H9 (cell line): ENCODE data around the gene ADH5. TPM values are rescaled to one million over a fixed set of nuclear protein-coding genes. Genes with fewer than 3 reads are reported as not detected.

Experiments used
- DNase-seq: peaks from one replicate; pipeline ENCODE4 v3.0.0-alpha.2; 2017
- H2AFZ ChIP-seq: one replicate; pipeline ENCODE4 v1.6.1; 2013; ENCODE audit warnings: mild to moderate bottlenecking, low read length, control low read depth, moderate library complexity
- H2AK5ac ChIP-seq: 2 replicates; pipeline ENCODE4 v1.6.1; 2013; ENCODE audit warnings: low read length, control low read depth, mixed read lengths; ENCODE audit not compliant: insufficient read length
- H2BK120ac ChIP-seq: one replicate; pipeline ENCODE4 v1.6.1; 2013; ENCODE audit warnings: low read depth, mild to moderate bottlenecking, low read length, control low read depth, inconsistent platforms; ENCODE audit not compliant: poor library complexity, severe bottlenecking
- H2BK12ac ChIP-seq: 2 replicates; pipeline ENCODE4 v1.6.1; 2013; ENCODE audit warnings: low read length, control low read depth, mixed read lengths, low read depth; ENCODE audit not compliant: insufficient read length
- H2BK15ac ChIP-seq: 2 replicates; pipeline ENCODE4 v1.6.1; 2013; ENCODE audit warnings: low read depth, low read length, control low read depth
- H2BK20ac ChIP-seq: one replicate; pipeline ENCODE4 v1.6.1; 2013; ENCODE audit warnings: low read depth, mild to moderate bottlenecking, low read length, control low read depth, inconsistent platforms; ENCODE audit not compliant: poor library complexity, severe bottlenecking
- H2BK5ac ChIP-seq: 2 replicates; pipeline ENCODE4 v1.6.1; 2013; ENCODE audit warnings: low read length, control low read depth, mixed read lengths; ENCODE audit not compliant: insufficient read length
- H3K14ac ChIP-seq: 2 replicates; pipeline ENCODE4 v1.6.1; 2013; ENCODE audit warnings: low read length, control low read depth; ENCODE audit not compliant: insufficient read depth
- H3K18ac ChIP-seq: 2 replicates; pipeline ENCODE4 v1.6.1; 2013; ENCODE audit warnings: low read depth, mild to moderate bottlenecking, mixed read lengths, low read length, control low read depth; ENCODE audit not compliant: insufficient read length
- H3K23ac ChIP-seq: 2 replicates; pipeline ENCODE4 v1.6.1; 2013; ENCODE audit warnings: low read length, control low read depth, mixed read lengths, low read depth; ENCODE audit not compliant: insufficient read length
- H3K23me2 ChIP-seq: 2 replicates; pipeline ENCODE4 v1.6.1; 2013; ENCODE audit warnings: low read depth, mild to moderate bottlenecking, mixed read lengths, low read length, control low read depth; ENCODE audit not compliant: insufficient read length, poor library complexity, severe bottlenecking
- H3K27ac ChIP-seq: 2 replicates; pipeline ENCODE4 v1.5.1; 2013; ENCODE audit warnings: low read length, control low read depth, mixed read lengths, low read depth; ENCODE audit not compliant: insufficient read length
- H3K27me3 ChIP-seq: 2 replicates; pipeline ENCODE4 v1.6.1; 2013; ENCODE audit warnings: low read length, control low read depth, inconsistent platforms; ENCODE audit not compliant: insufficient read depth
- H3K4ac ChIP-seq: 2 replicates; pipeline ENCODE4 v1.6.1; 2013; ENCODE audit warnings: low read depth, mild to moderate bottlenecking, control low read depth, inconsistent platforms, low read length, moderate library complexity
- H3K4me1 ChIP-seq: 2 replicates; pipeline ENCODE4 v1.6.1; 2013; ENCODE audit warnings: low read length, control low read depth, inconsistent platforms; ENCODE audit not compliant: insufficient read depth
- H3K4me2 ChIP-seq: 2 replicates; pipeline ENCODE4 v1.6.1; 2013; ENCODE audit warnings: low read length, control low read depth, mixed read lengths; ENCODE audit not compliant: insufficient read length, insufficient read depth
- H3K56ac ChIP-seq: 2 replicates; pipeline ENCODE4 v1.6.1; 2013; ENCODE audit warnings: low read depth, mild to moderate bottlenecking, mixed read lengths, low read length, control low read depth; ENCODE audit not compliant: insufficient read length
- H3K79me1 ChIP-seq: 2 replicates; pipeline ENCODE4 v1.6.1; 2013; ENCODE audit warnings: low read depth, mild to moderate bottlenecking, moderate library complexity, low read length, control low read depth, inconsistent platforms; ENCODE audit not compliant: insufficient read depth, poor library complexity, severe bottlenecking
- H3K79me2 ChIP-seq: 2 replicates; pipeline ENCODE4 v1.6.1; 2013; ENCODE audit warnings: low read length, control low read depth, inconsistent platforms; ENCODE audit not compliant: insufficient read depth
- H3K9ac ChIP-seq: 2 replicates; pipeline ENCODE4 v1.6.1; 2013; ENCODE audit warnings: low read length, control low read depth, mixed read lengths; ENCODE audit not compliant: insufficient read length; ENCODE audit errors: extremely low read depth
- H3K9me3 ChIP-seq: one replicate; pipeline ENCODE4 v1.6.1; 2013; ENCODE audit warnings: low read depth, low read length, inconsistent platforms; ENCODE audit not compliant: control insufficient read depth
- H3T11ph ChIP-seq: one replicate; pipeline ENCODE4 v1.6.1; 2013; ENCODE audit warnings: mild to moderate bottlenecking, low read length, control low read depth, inconsistent platforms
- H4K20me1 ChIP-seq: one replicate; pipeline ENCODE4 v1.6.1; 2013; ENCODE audit not compliant: control insufficient read depth, insufficient read length, insufficient read depth
- H4K5ac ChIP-seq: 2 replicates; pipeline ENCODE4 v1.6.1; 2013; ENCODE audit warnings: low read depth, mild to moderate bottlenecking, mixed read lengths, low read length, control low read depth; ENCODE audit not compliant: insufficient read length
- H4K8ac ChIP-seq: replicated peaks from 2 replicates; pipeline ENCODE4 v1.6.1; 2013; ENCODE audit warnings: low read length, control low read depth, mixed read lengths, low read depth; ENCODE audit not compliant: insufficient read length
- H4K91ac ChIP-seq: 2 replicates; pipeline ENCODE4 v1.6.1; 2013; ENCODE audit warnings: low read depth, mild to moderate bottlenecking, moderate library complexity, mixed read lengths, low read length, control low read depth; ENCODE audit not compliant: insufficient read length
- H3K27ac Mint-ChIP-seq, 3 experiments: 2 replicates in 2 of 3; 3 replicates in 1 of 3; pipeline ENCODE4 v1.8.0; 2020 to 2021; ENCODE audit warnings: mixed read lengths in 3 of 3, mild to moderate bottlenecking in 1 of 3, moderate library complexity in 1 of 3
- H3K27me3 Mint-ChIP-seq: 2 replicates; pipeline ENCODE4 v1.8.0; 2021; ENCODE audit warnings: low read depth, mild to moderate bottlenecking, moderate library complexity, mixed read lengths
- H3K36me3 Mint-ChIP-seq, 3 experiments: 2 replicates in 2 of 3; 3 replicates in 1 of 3; pipeline ENCODE4 v1.8.0; 2020 to 2021; ENCODE audit warnings: low read depth in 3 of 3, mixed read lengths in 3 of 3; ENCODE audit not compliant: insufficient read depth in 1 of 3
- H3K4me1 Mint-ChIP-seq, 2 experiments: 2 replicates each; pipeline ENCODE4 v1.8.0; 2020; ENCODE audit warnings: mixed read lengths in 2 of 2
- H3K4me3 Mint-ChIP-seq, 2 experiments: 2 replicates in 1 of 2; 3 replicates in 1 of 2; pipeline ENCODE4 v1.8.0; 2020 to 2021; ENCODE audit warnings: mild to moderate bottlenecking in 2 of 2, mixed read lengths in 2 of 2, moderate library complexity in 1 of 2
- H3K9me3 Mint-ChIP-seq, 2 experiments: 2 replicates in 1 of 2; 3 replicates in 1 of 2; pipeline ENCODE4 v1.8.0; 2020; ENCODE audit warnings: mild to moderate bottlenecking in 2 of 2, mixed read lengths in 2 of 2, moderate library complexity in 1 of 2
- WGBS: extraction: QIAGEN DNeasy Blood & Tissue Kit; methylation state at CpG from one replicate; pipeline ENCODE4 v1.1.7; 2013; ENCODE audit warnings: missing lambda C conversion rate, low lambda C conversion rate, mixed read lengths; ENCODE audit not compliant: insufficient read length; ENCODE audit errors: extremely low coverage; 5-methylcytosine and 5-hydroxymethylcytosine counted together
- total RNA-seq: library from RNA; stranded (reverse); gene quantifications from 2 replicates; pipeline ENCODE4 v1.2.1, GENCODE V29; 2021
- TF ChIP-seq, protein P1 (sequence below): fragments of 200-600 bp; sonication (generic); conservative IDR thresholded peaks from 3 replicates; pipeline ENCODE4 v1.8.0; 2021; ENCODE audit warnings: antibody characterized with exemption, mild to moderate bottlenecking

Gene ADH5
- total RNA-seq, 1 experiment from 2014 or later = 284 TPM

DNA sequence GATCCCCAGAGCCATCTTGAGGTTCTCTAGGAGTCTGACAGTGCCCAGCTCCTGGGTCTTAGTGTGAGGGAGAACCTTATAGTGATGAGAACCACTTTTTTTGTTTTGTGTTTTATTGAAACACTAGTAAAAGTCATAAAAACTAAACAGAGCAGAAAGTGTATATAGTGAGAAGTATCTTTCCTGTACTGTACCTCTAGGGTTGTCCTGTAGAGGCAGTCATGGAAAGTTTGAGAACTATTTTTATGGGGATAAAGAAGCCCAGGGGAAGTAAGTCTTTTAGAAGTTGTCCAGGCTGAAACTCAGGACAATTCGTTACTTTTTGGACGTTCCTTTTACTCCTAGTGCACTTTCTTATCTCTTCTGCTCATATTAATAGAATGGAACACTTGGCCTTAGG lies 40.9 kb downstream of the ADH5 start:
- H3K23ac ChIP-seq = no peak overlapping the region
- no peak overlapping the region for H3K27ac Mint-ChIP-seq
- no peak overlapping the region for H3K14ac ChIP-seq
- no peak overlapping the region for H2BK120ac ChIP-seq
- no peak for DNase-seq
- H3K79me1 ChIP-seq = no peaks in the 10 kb centered on the region
- TF ChIP-seq, protein P1, sequence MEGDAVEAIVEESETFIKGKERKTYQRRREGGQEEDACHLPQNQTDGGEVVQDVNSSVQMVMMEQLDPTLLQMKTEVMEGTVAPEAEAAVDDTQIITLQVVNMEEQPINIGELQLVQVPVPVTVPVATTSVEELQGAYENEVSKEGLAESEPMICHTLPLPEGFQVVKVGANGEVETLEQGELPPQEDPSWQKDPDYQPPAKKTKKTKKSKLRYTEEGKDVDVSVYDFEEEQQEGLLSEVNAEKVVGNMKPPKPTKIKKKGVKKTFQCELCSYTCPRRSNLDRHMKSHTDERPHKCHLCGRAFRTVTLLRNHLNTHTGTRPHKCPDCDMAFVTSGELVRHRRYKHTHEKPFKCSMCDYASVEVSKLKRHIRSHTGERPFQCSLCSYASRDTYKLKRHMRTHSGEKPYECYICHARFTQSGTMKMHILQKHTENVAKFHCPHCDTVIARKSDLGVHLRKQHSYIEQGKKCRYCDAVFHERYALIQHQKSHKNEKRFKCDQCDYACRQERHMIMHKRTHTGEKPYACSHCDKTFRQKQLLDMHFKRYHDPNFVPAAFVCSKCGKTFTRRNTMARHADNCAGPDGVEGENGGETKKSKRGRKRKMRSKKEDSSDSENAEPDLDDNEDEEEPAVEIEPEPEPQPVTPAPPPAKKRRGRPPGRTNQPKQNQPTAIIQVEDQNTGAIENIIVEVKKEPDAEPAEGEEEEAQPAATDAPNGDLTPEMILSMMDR = no peak
- no peak overlapping the region for H2BK5ac ChIP-seq
- no peaks in the 10 kb centered on the region for H3K79me2 ChIP-seq
- H2BK20ac ChIP-seq = no peak overlapping the region
- H3K4me2 ChIP-seq = no peak overlapping the region
- H3T11ph ChIP-seq = no peak overlapping the region
- no CpG with 5 or more reads among the region's 2 CpGs for WGBS
- no peak overlapping the region for H2BK15ac ChIP-seq
- no peaks in the 10 kb centered on the region for H3K9me3 ChIP-seq
- H3K18ac ChIP-seq = no peak overlapping the region
- no peaks in the 10 kb centered on the region for H4K20me1 ChIP-seq
- H2BK12ac ChIP-seq = no peak overlapping the region
- no peak overlapping the region for H3K56ac ChIP-seq
- H3K23me2 ChIP-seq = no peaks in the 10 kb centered on the region
- no peaks in the 10 kb centered on the region for H3K4me1 Mint-ChIP-seq
- no peak overlapping the region for H3K9ac ChIP-seq
- no peaks in the 10 kb centered on the region for H3K27me3 Mint-ChIP-seq
- no peak overlapping the region for H4K91ac ChIP-seq
- no peak overlapping the region for H4K5ac ChIP-seq
- no peaks in the 10 kb centered on the region for H3K9me3 Mint-ChIP-seq
- peaks cover 63 to 86% (median 72%) of the 10 kb centered on the region in 3 experiments for H3K36me3 Mint-ChIP-seq
- no peak overlapping the region for H4K8ac ChIP-seq
- H2AK5ac ChIP-seq = no peak overlapping the region
- H3K27me3 ChIP-seq = no peaks in the 10 kb centered on the region
- H3K27ac ChIP-seq = no peak overlapping the region
- H2AFZ ChIP-seq = no peak overlapping the region
- H3K4ac ChIP-seq = no peak overlapping the region
- H3K4me3 Mint-ChIP-seq = no peak overlapping the region
- no peaks in the 10 kb centered on the region for H3K4me1 ChIP-seq
